BLaER1 treated with 17β-estradiol and CSF1 and Interleukin-3, amounts not matched to agents 10 nM and 100 nM (cell line): ENCODE measurements around the gene PAPSS1.

ENCODE experiments used
- H3K27ac ChIP-seq, 11 experiments: shearing (Covaris generic); formaldehyde crosslinking; 2 replicates each; pipeline ENCODE4 v1.8.1; 2022
- H3K27me3 ChIP-seq, 11 experiments: shearing (Covaris generic); formaldehyde crosslinking; 2 replicates each; pipeline ENCODE4 v1.8.1; 2022
- H3K36me3 ChIP-seq, 11 experiments: shearing (Covaris generic); formaldehyde crosslinking; 2 replicates each; pipeline ENCODE4 v1.8.1; 2022
- H3K4me1 ChIP-seq, 10 experiments: shearing (Covaris generic); formaldehyde crosslinking; 2 replicates each; pipeline ENCODE4 v1.8.1; 2022
- H3K4me2 ChIP-seq, 11 experiments: shearing (Covaris generic); formaldehyde crosslinking; 2 replicates each; pipeline ENCODE4 v1.8.1; 2022
- H3K4me3 ChIP-seq, 10 experiments: shearing (Covaris generic); formaldehyde crosslinking; 2 replicates each; pipeline ENCODE4 v1.8.1; 2022
- H3K9ac ChIP-seq, 11 experiments: shearing (Covaris generic); formaldehyde crosslinking; 2 replicates each; pipeline ENCODE4 v1.8.1; 2022
- H3K9me3 ChIP-seq, 11 experiments: shearing (Covaris generic); formaldehyde crosslinking; replicated peaks in 1 of 11; 2 replicates each; pipeline ENCODE4 v1.8.1; 2022
- H4K20me1 ChIP-seq, 11 experiments: shearing (Covaris generic); formaldehyde crosslinking; 2 replicates each; pipeline ENCODE4 v1.8.1; 2022
- Cebpa-rat ChIP-seq, 11 experiments: shearing (Covaris generic); IDR thresholded peaks; 2 replicates each; pipeline ENCODE4 v1.8.1; 2022

PAPSS1 gene

DNA sequence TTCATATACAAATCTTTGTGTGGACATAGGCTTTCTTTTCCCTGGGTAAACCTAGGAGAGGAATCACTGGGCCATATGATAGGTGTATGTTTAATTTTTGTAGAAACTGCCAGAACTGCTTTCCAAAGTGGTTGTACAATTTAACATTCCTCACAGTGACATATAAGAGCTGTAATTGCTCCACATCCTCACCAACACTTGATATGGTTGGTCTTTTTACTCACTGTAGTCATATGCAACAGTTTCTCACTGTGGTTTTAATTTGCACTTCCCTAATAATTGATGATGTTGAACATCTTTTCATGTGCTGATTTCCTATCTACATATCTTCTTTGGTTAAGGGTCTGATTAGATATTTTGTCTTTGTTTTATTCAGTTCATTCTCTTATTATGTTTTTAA lies 24.5 kb upstream of the PAPSS1 start:
- H3K4me2 ChIP-seq = no peak overlapping the region
- peaks cover 4 to 13% (median 6%) of the 10 kb centered on the region in 11 experiments; a peak in 16 of 22 replicates for H3K9me3 ChIP-seq
- no peaks in the 10 kb centered on the region for H3K4me1 ChIP-seq
- no peaks in the 10 kb centered on the region for H4K20me1 ChIP-seq
- H3K4me3 ChIP-seq = no peak overlapping the region
- no peak overlapping the region for H3K9ac ChIP-seq
- no peaks in the 10 kb centered on the region for H3K27me3 ChIP-seq
- TF ChIP-seq Cebpa-rat (IDR thresholded peaks at IDR 0.05) = no peak
- H3K27ac ChIP-seq = no peak overlapping the region
- H3K36me3 ChIP-seq = no peaks in the 10 kb centered on the region

DNA sequence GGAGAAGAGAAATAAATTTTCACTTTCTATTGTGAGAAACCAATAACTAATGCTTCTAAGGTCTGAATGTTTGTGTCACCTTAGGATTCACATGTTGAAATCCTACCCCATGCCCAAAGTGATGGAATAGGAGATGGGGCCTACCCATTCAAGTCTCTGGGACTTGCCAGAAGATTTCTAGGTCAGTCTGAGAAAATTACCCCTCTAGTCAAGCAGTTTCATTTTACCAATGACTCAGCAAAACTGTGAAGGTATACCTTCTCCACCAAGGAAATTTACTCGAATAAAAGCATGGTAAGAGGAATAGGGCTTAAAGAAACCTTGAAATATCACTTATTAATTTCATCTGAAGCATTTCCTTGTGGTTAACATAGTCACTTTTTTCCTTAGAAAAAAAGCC lies 23.5 kb upstream of the PAPSS1 start:
- Histone ChIP-seq H3K27ac (no peak overlapping the region), H3K4me1 (no peaks in the 10 kb centered on the region), H3K9ac (no peak overlapping the region), H3K27me3 (no peaks in the 10 kb centered on the region), H3K9me3 (peaks cover 4 to 13% (median 6%) of the 10 kb centered on the region in 11 experiments; a peak in 16 of 22 replicates), H4K20me1 (no peaks in the 10 kb centered on the region), H3K4me2 (no peak overlapping the region), H3K36me3 (no peaks in the 10 kb centered on the region), H3K4me3 (no peak overlapping the region)
- TF ChIP-seq Cebpa-rat (IDR thresholded peaks at IDR 0.05) = no peak

DNA sequence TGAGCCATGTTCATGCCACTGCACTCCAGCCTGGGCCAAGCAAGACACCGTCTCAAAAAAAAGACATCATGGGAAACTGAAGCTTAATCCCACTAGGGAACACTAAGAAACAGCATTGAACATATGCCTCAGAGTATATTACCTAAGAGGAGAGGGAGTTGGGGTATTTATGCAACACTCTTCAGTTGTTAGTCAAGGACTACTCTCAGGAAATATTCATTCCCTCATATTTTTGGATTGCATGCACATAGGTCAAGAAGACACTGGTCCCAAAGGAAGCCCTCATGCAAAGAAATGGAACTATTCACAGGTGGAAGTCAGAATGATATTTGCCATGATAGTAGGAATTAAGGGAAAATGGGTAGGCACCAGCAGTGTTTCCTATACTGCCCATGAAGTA lies 22.8 kb upstream of the PAPSS1 start:
- TF ChIP-seq Cebpa-rat (IDR thresholded peaks at IDR 0.05) = no peak

GRCh38 chr4:107742196-107742595 lies 22.2 kb upstream of the PAPSS1 start:
- H3K4me2 ChIP-seq = no peak overlapping the region
- H3K9me3 ChIP-seq = peaks cover 4 to 13% (median 6%) of the 10 kb centered on the region in 11 experiments; a peak in 16 of 22 replicates
- H3K4me3 ChIP-seq = no peak overlapping the region
- no peak for TF ChIP-seq Cebpa-rat (IDR thresholded peaks at IDR 0.05)
- H3K27ac ChIP-seq = no peak overlapping the region
- H3K36me3 ChIP-seq = no peaks in the 10 kb centered on the region
- H3K27me3 ChIP-seq = no peaks in the 10 kb centered on the region
- no peaks in the 10 kb centered on the region for H4K20me1 ChIP-seq
- no peak overlapping the region for H3K9ac ChIP-seq
- H3K4me1 ChIP-seq = no peaks in the 10 kb centered on the region

More for the DNA sequence above, 22.8 kb upstream of the PAPSS1 start:
- no peak overlapping the region for H3K4me2 ChIP-seq
- no peak overlapping the region for H3K9ac ChIP-seq
- peaks cover 4 to 13% (median 6%) of the 10 kb centered on the region in 11 experiments; a peak in 16 of 22 replicates for H3K9me3 ChIP-seq
- no peaks in the 10 kb centered on the region for H3K4me1 ChIP-seq
- H3K36me3 ChIP-seq = no peaks in the 10 kb centered on the region
- no peak overlapping the region for H3K27ac ChIP-seq
- H3K27me3 ChIP-seq = no peaks in the 10 kb centered on the region
- H4K20me1 ChIP-seq = no peaks in the 10 kb centered on the region
- H3K4me3 ChIP-seq = no peak overlapping the region

DNA sequence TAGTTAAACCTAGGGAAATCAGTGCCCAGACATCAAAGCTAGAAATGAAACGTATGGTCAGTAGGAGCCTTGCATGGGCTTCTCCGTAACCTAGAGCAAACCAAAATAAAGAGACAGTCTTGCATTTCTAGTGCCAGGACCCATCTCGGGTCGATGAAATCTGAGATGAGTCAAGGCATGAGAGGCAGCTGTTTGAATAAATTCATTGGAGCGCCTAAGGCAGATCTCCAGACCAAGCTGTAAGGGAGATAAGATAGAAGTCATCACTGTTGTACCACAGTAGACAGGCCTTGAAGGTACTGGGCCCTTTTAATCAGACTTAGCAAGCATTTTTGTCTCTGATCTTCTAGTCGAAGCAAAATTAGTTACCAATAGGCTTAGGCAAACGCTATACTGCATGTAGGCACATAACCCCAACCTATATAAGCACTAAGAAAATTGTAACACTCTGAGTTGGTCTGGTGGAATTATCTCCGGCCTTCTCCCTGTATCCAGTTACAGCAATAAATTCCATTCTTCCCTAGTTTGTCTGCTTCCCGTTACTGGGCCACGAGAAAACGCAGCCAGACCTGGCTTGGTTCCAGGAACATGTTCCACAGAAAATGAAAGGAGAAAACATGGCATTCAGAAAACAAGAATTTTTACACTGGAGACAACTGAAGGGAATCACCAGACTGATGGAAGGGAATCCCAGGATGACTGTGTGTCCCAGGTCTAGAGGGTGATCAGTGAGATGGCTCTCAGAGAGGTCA lies 21.1 kb upstream of the PAPSS1 start:
- no peak overlapping the region for H3K9ac ChIP-seq
- no peak overlapping the region for H3K4me3 ChIP-seq
- no peaks in the 10 kb centered on the region for H3K27me3 ChIP-seq
- no peak for TF ChIP-seq Cebpa-rat (IDR thresholded peaks at IDR 0.05)
- H4K20me1 ChIP-seq = no peaks in the 10 kb centered on the region
- H3K36me3 ChIP-seq = no peaks in the 10 kb centered on the region
- H3K4me2 ChIP-seq = no peak overlapping the region
- H3K4me1 ChIP-seq = no peaks in the 10 kb centered on the region
- no peak overlapping the region for H3K27ac ChIP-seq
- H3K9me3 ChIP-seq = peaks cover 4 to 13% (median 6%) of the 10 kb centered on the region in 11 experiments; a peak in 16 of 22 replicates

- no peak overlapping the region for H3K4me2 ChIP-seq
- no peaks in the 10 kb centered on the region for H3K4me1 ChIP-seq
These were observed 20.3 kb upstream of the PAPSS1 start for GRCh38 chr4:107740381-107740780.

GRCh38 chr4:107737450-107737849 lies 17.4 kb upstream of the PAPSS1 start:
- Histone ChIP-seq H3K9me3 (no peaks in the 10 kb centered on the region), H3K27ac (no peak overlapping the region), H4K20me1 (no peaks in the 10 kb centered on the region), H3K4me3 (no peak overlapping the region), H3K27me3 (no peaks in the 10 kb centered on the region), H3K4me2 (no peak overlapping the region), H3K9ac (no peak overlapping the region), H3K4me1 (0 out of 20 replicates have a peak, but pooled peaks cover 0 to 3% (median 0%) of the 10 kb centered on the region in 10 experiments), H3K36me3 (no peaks in the 10 kb centered on the region)
- no peak for TF ChIP-seq Cebpa-rat (IDR thresholded peaks at IDR 0.05)

More at GRCh38 chr4:107740381-107740780, 20.3 kb upstream of the PAPSS1 start:
- Histone ChIP-seq H3K4me3 (no peak overlapping the region), H4K20me1 (no peaks in the 10 kb centered on the region), H3K36me3 (no peaks in the 10 kb centered on the region), H3K9me3 (peaks cover 4 to 12% (median 6%) of the 10 kb centered on the region in 11 experiments; a peak in 16 of 22 replicates), H3K27me3 (no peaks in the 10 kb centered on the region), H3K9ac (no peak overlapping the region), H3K27ac (no peak overlapping the region)
- no peak for TF ChIP-seq Cebpa-rat (IDR thresholded peaks at IDR 0.05)

- Histone ChIP-seq H3K9me3 (no peaks in the 10 kb centered on the region), H3K9ac (no peak overlapping the region), H3K4me1 (0 out of 20 replicates have a peak, but pooled peaks cover 0 to 3% (median 0%) of the 10 kb centered on the region in 10 experiments), H3K27me3 (no peaks in the 10 kb centered on the region), H3K4me3 (no peak overlapping the region), H3K4me2 (peak overlapping the region in 1 of 11 experiments; percentile 24; a peak in 1 of 22 replicates), H3K36me3 (no peaks in the 10 kb centered on the region), H3K27ac (no peak overlapping the region), H4K20me1 (no peaks in the 10 kb centered on the region)
- no peak for TF ChIP-seq Cebpa-rat (IDR thresholded peaks at IDR 0.05)
These were observed 17.0 kb upstream of the PAPSS1 start for GRCh38 chr4:107736924-107737448.

- H3K27me3 ChIP-seq = no peaks in the 10 kb centered on the region
- H3K9me3 ChIP-seq = no peaks in the 10 kb centered on the region
- no peaks in the 10 kb centered on the region for H3K36me3 ChIP-seq
- H3K4me1 ChIP-seq = 0 out of 20 replicates have a peak, but pooled peaks cover 0 to 3% (median 0%) of the 10 kb centered on the region in 10 experiments
- TF ChIP-seq Cebpa-rat (IDR thresholded peaks at IDR 0.05) = no peak
- no peak overlapping the region for H3K4me2 ChIP-seq
- H3K9ac ChIP-seq = no peak overlapping the region
- H4K20me1 ChIP-seq = no peaks in the 10 kb centered on the region
- H3K4me3 ChIP-seq = no peak overlapping the region
- H3K27ac ChIP-seq = no peak overlapping the region
These were observed 16.0 kb upstream of the PAPSS1 start for GRCh38 chr4:107736037-107736436.
